Measurements from ENCODE around the gene NDUFA8.
"Not testable (repeated sequence)": the region's sequence is repeated elsewhere in the genome, so short reads cannot be mapped to it uniquely, and the experiment has no call there.

NDUFA8 gene

GRCh38 chr9:122118343-122119165 is 41.0 kb downstream of the NDUFA8 start:
- Mint-ChIP-seq H3K27ac (no peak overlapping the region), H3K36me3 (ENCODE audit: low read depth) (no peaks in the 10 kb centered on the region), H3K4me1 (peaks cover 19% of the 10 kb centered on the region), H3K27me3 (ENCODE audit: low read depth) (peaks cover 23% of the 10 kb centered on the region), H3K9me3 (no peaks in the 10 kb centered on the region), H3K4me3 (no peak overlapping the region)
- TF ChIP-seq CTCF (IDR thresholded peaks at IDR 0.05; ENCODE audit: unreplicated experiment in 3 of 3) = no peak

GRCh38 chr9:122117241-122117640 is 42.3 kb downstream of the NDUFA8 start:
- H3K9me3 Mint-ChIP-seq; H3K4me3 Mint-ChIP-seq; H3K27ac Mint-ChIP-seq; H3K36me3 Mint-ChIP-seq (ENCODE audit: low read depth): not testable (repeated sequence)
- Mint-ChIP-seq H3K27me3 (ENCODE audit: low read depth) (peaks cover 25% of the 10 kb centered on the region), H3K4me1 (peaks cover 24% of the 10 kb centered on the region)

GRCh38 chr9:122116448-122117173 is 43.0 kb downstream of the NDUFA8 start:
- Mint-ChIP-seq H3K9me3 (no peaks in the 10 kb centered on the region), H3K4me3 (no peak overlapping the region), H3K4me1 (peaks cover 24% of the 10 kb centered on the region), H3K27ac (no peak overlapping the region), H3K27me3 (ENCODE audit: low read depth) (peaks cover 28% of the 10 kb centered on the region), H3K36me3 (ENCODE audit: low read depth) (no peaks in the 10 kb centered on the region)
- no peak for TF ChIP-seq CTCF (IDR thresholded peaks at IDR 0.05; ENCODE audit: unreplicated experiment in 3 of 3)

GRCh38 chr9:122116040-122116439 is 43.5 kb downstream of the NDUFA8 start:
- Mint-ChIP-seq H3K4me3 (no peak overlapping the region), H3K4me1 (peaks cover 24% of the 10 kb centered on the region), H3K27me3 (ENCODE audit: low read depth) (peaks cover 28% of the 10 kb centered on the region), H3K36me3 (ENCODE audit: low read depth) (no peaks in the 10 kb centered on the region), H3K9me3 (no peaks in the 10 kb centered on the region), H3K27ac (no peak overlapping the region)
- no peak for TF ChIP-seq CTCF (IDR thresholded peaks at IDR 0.05; ENCODE audit: unreplicated experiment in 3 of 3)

- no peak overlapping the region for H3K27ac Mint-ChIP-seq
- H3K4me1 Mint-ChIP-seq = peaks cover 22% of the 10 kb centered on the region
- peaks cover 28% of the 10 kb centered on the region for H3K27me3 Mint-ChIP-seq (ENCODE audit: low read depth)
- H3K4me3 Mint-ChIP-seq = no peak overlapping the region
- no peak for TF ChIP-seq CTCF (IDR thresholded peaks at IDR 0.05; ENCODE audit: unreplicated experiment in 3 of 3)
- H3K36me3 Mint-ChIP-seq (ENCODE audit: low read depth) = no peaks in the 10 kb centered on the region
- no peaks in the 10 kb centered on the region for H3K9me3 Mint-ChIP-seq
Measured at GRCh38 chr9:122115176-122116035, 44.2 kb downstream of the NDUFA8 start.

GRCh38 chr9:122113574-122113973 is 46.0 kb downstream of the NDUFA8 start:
- Mint-ChIP-seq H3K36me3 (ENCODE audit: low read depth) (no peaks in the 10 kb centered on the region), H3K4me3 (no peak overlapping the region), H3K9me3 (no peaks in the 10 kb centered on the region), H3K27ac (no peak overlapping the region), H3K4me1 (peaks cover 11% of the 10 kb centered on the region), H3K27me3 (ENCODE audit: low read depth) (peaks cover 31% of the 10 kb centered on the region)
- TF ChIP-seq CTCF (IDR thresholded peaks at IDR 0.05; ENCODE audit: unreplicated experiment in 3 of 3) = no peak

Measured in nephron (organoid).